Activated gamma-delta T cell treated with anti-CD3 and anti-CD28 coated beads, Interleukin-2, amount 50 U/mL, for 16 hours (primary cell): Measurements from ENCODE around the gene EFCAB11.

Source experiments
- DNase-seq: peaks from one replicate; pipeline ENCODE4 v3.0.0-alpha.2; 2020; ENCODE audit warnings: low read depth

Gene EFCAB11

DNA sequence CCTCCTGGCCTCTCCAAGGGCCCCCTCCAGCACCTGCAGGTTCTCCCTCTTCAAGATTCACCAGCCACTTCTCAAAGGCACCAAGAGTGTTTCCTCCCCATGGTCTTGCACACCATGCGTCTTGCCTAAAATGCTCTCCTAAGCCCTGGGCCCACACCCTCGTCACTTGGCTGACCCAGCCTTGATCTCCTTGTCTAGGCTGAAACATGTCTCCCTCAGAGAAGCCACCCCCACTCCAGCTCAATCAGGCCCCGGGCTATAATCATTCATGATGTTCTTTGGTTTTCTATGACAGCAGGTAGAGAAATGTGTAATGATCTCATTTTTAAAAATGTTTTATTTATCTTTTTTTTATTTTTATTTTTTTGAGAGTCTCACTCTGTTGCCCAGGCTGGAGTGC, 88.1 kb downstream of the EFCAB11 start:
- no peak for DNase-seq

DNA sequence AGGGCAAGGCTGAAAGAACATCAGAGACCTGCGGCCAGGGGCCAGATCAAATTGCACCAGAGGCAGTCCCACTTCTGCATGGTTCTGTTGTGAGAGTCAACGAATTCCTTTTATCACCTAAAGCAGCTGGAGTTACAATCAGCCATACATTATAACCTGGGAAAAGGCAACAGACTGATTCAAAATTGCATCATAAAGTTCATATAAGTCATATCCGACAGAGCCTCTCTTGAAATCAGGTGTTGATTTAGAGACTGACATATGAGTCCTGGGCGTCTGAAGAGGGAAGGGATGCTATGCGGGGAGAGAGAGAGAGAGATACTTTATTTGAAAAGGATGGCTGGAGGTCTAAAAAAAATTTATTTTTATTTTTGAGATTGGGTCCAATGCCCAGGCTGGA, 89.4 kb downstream of the EFCAB11 start:
- no peak for DNase-seq

DNA sequence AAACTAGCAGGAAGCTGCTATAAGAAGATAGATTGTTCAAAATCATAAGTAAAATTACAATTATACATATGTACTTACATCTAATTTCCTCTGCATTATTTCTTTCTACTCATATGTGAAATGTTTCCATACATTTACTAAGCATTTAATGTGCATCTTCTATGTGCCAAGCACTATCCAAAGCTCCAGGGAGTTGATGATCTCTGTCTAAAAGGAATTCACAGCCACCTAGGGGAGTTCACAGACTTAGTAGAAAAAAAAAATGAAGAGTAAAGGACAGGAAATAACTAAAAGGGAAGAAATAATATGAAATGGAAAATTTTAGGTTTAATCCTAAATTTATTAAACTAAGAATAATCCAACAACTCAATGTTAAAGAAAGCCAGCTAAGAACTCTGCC, 91.7 kb downstream of the EFCAB11 start:
- DNase-seq = no peak

DNA sequence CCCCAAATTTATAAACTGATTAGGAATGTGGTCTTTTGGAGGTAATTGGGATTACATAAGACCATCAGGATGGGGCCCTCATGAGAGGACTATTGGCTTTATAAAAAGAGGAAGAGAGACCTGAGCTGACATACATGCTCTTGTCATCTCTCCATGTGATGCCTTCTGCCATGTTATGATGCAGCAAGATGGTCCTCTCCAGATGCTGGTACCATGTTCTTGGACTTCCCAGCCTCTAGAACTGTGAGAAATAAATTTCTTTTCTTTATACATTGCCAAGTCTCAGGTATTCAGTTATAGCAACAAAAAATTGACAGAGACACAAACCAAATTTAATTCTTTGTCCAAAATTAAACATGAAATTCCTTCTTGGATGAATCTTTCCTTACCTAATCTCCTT, 92.9 kb downstream of the EFCAB11 start:
- DNase-seq = no peak

GRCh38 chr14:89858089-89858488, 96.4 kb downstream of the EFCAB11 start:
- DNase-seq = no peak

- DNase-seq = no peak
These were observed 97.6 kb downstream of the EFCAB11 start for GRCh38 chr14:89856871-89857345.

GRCh38 chr14:89855961-89856656, 98.4 kb downstream of the EFCAB11 start:
- no peak for DNase-seq

DNA sequence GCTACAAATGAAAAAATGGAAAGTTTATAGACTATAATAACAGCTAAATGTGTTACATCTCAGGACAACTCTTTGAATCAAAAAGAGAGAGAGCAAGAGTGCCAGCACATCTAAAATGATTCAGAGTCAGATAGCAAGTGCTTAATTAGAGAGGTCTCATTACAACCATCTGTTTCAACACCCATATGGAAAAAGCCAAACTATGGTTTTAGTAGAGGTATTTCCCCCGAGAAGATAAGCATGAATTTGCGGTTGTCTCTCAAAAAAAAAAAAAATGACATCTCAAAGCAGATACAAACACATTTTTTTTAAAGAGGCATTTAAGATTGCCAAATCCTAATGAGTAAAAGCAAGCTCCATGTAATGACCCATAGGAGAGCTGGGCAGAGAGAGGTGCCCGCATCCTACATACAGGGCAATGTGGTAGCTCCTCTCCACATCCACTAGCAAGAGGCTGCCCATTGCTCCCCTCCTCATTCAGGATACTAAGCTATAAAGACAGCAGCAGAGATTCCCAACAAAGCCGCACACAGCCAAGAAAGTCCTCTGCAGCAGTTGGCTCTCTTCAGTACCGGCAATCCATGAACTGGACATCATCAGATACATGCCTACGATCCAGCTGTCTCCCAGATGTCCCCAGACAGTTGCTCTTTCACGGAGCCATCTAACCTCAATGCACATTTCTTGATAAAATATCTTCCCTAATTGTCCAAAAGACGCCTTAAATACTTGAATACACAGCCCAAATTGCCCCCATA, 100.4 kb downstream of the EFCAB11 start:
- no peak for DNase-seq

- DNase-seq = no peak
These were observed 103.4 kb downstream of the EFCAB11 start for GRCh38 chr14:89851106-89851505.

GRCh38 chr14:89849931-89850330, 104.6 kb downstream of the EFCAB11 start:
- DNase-seq = no peak

- no peak for DNase-seq
These were observed 106.4 kb downstream of the EFCAB11 start for GRCh38 chr14:89848165-89848564.

DNA sequence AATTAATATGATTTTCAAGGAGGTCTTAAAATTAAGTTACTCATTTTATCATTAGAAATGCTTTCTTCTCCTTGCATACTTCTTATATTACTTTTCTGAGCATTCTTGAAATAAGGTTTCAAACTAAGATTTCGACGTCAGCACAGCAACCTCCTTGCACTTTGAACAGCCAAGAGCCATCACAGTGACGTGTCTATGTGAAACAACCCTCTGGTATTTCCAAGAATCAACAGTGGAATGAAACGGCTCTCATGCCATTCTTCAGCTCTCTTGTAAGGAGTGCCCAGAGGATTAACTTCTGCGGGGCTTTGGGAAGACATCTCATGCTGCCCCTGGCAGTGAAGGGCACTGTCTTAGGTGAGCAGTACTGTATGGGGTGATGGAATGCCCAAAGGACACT, 109.2 kb downstream of the EFCAB11 start:
- DNase-seq = no peak

GRCh38 chr14:89844508-89844907, 110.0 kb downstream of the EFCAB11 start:
- DNase-seq = no peak

GRCh38 chr14:89842837-89843236, 111.7 kb downstream of the EFCAB11 start:
- DNase-seq = no peak

DNA sequence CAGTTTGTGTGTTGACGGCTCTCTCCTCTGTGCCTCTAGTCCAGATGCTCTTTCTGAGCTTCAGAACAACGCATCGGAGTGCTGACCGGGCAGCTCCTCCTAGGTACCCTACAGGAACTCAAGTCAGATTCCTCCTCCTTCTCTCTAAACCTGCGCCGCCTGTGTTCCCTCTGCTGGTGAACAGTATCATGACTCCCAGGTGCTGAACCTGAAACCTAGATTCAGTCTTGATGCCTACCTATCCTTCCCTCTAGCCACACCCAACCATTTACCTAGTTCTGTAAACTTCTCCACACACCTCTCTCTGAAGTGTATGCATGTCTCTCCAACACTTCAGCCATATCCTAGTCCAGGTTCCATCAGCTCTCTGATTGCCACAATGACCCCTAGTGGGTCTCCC, 112.7 kb downstream of the EFCAB11 start:
- no peak for DNase-seq

GRCh38 chr14:89836830-89837469, 117.6 kb downstream of the EFCAB11 start:
- DNase-seq = no peak

GRCh38 chr14:89833661-89834060, 120.9 kb downstream of the EFCAB11 start:
- DNase-seq = no peak

DNA sequence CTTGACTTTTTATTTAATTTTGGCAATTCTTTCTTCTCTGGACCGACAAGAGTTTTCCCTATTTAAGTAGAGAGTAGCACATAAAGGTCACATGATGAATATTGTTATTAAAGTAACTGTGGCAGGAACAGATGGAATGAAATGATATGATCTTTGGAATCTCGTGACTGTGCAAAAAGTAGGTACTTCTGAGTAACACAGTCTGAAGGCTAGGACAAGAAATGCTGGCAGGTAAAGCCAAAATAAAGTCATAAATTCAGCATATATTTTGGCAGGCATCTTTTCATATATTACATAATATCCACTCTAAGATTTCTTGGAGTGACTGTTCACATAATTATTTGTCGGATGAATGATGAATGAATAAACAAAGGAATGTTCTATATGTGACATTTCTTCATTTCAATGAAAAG, 121.4 kb downstream of the EFCAB11 start:
- no peak for DNase-seq

- no peak for DNase-seq
These were observed 125.9 kb downstream of the EFCAB11 start for GRCh38 chr14:89828471-89829165.

DNA sequence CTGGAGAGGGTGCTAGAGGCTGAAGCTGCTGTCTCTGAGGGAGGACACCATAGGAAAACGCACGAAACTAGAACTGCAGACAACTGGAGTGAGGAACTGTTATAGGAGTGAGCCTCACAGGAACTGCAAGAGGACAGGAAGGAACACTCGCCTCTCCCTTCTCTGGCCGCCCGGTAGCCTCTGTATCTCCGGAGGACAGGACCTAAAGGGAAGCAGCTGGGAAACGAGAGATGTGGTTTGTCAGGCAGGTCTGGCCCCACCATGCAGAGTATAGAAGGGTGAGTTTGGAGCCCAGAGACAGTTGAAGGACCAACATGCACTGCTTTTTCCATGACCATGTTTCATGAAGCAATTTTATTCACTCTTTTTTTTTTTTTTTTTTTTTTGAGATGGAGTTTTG, 127.3 kb downstream of the EFCAB11 start:
- DNase-seq = no peak

DNA sequence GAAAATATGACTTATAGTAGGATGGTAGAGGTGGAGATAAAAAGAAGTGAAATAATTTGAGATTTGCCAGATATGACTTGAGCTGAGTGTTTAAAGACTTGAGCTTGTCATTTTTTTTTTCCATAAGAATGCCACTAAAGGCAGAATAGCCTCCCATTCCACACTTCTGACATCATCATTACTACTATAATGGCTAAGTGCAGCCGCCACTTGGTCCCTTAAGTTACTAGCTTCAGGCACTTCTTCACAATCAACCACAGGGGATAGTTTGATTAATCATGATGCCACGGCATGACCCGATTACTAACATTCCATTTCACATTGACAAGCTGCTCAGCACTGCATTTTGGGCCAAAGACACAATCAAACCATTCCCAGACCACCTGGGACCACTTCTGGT, 127.9 kb downstream of the EFCAB11 start:
- no peak for DNase-seq

- DNase-seq = no peak
These were observed 130.8 kb downstream of the EFCAB11 start for GRCh38 chr14:89823743-89824142.

- no peak for DNase-seq
These were observed 140.4 kb downstream of the EFCAB11 start for GRCh38 chr14:89814126-89814525.
